Inferior parietal cortex (tissue), 1 donor: ENCODE data around the gene VSTM1.
"Not testable (repeated sequence)": the region's sequence is repeated elsewhere in the genome, so short reads cannot be mapped to it uniquely, and the experiment has no call there.

Experiments
- DNase-seq: peaks from one replicate; pipeline ENCODE4 v3.0.0-alpha.2; 2016; ENCODE audit errors: extremely low spot score

The VSTM1 gene

GRCh38 chr19:54073829-54074228, 10.1 kb upstream of the VSTM1 start:
- DNase-seq: no peak

- DNase-seq: no peak
Measured at GRCh38 chr19:54069470-54069869, 5.8 kb upstream of the VSTM1 start.

- no peak for DNase-seq
Measured at GRCh38 chr19:54062643-54063042, 1.1 kb downstream of the VSTM1 start.

DNA sequence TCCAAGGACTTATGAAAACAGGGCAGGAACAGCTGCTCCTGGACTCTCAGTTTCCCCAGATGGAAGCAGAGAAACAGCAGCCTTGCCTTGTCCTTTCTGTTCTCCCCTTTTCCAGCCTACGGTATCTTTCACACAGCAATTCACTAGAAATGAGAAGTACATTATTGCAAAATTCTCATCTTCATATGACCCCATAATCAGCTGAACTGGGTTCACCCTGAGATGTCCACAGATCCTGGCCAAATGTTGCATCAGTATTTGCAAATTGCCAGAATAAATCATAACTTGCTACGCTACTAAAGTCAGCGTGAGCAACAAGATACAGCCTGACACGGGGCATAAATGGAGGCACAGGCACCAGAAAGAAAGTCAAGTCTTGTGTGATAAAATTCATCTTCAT, 16.1 kb downstream of the VSTM1 start:
- DNase-seq: no peak

GRCh38 chr19:54045771-54046170, 17.9 kb downstream of the VSTM1 start:
- DNase-seq: no peak

DNA sequence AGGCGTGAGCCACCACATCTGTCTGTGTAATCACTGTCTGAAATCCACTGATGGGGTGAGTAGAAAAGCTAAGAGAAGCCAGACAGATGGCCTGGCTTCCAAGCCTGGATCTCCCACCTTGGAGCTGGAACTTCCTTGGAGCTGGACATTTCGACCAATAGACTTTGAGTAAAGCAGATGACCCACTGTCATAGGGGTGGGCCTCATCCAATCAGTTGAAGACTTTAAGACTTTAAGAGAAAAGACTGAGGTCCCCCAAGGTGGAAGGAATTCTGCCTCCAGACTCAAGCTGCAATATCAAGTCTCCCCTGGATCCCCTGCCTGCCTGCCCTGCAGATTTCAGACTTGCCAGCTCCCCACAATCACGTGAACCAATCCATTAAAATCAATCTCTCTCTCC, 20.7 kb downstream of the VSTM1 start:
- no peak for DNase-seq

DNA sequence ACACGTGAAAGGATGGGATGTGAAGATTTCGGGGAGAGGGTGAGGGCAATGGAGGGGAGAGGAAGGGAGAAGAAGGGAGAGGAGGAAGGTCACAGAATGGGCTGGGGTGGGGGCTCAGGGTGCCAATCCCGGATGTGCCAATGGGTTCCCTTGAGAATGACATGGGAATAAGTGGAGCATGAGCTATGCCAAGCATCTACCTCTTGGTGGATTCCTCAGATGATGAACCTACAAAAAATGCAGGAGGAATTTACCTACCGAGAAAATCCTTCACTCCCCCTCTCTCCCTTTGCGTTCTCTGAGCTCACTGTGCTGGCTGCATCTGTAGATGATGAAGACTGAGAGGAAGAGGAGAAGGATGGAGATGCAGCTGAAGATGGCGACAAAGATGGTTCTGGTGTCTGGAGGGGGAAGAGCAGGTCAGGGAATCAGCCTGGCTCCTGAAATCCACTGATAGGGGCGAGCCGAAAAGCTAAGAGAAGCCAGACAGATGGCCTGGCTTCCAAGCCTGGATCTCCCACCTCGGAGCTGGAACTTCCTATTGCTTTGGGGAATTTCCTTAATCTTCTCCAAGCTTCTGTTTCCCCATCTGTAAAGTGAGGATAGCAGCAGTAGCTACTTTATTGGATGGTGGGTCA, 21.6 kb downstream of the VSTM1 start:
- DNase-seq: no peak

- no peak for DNase-seq
Measured at GRCh38 chr19:54040003-54040402, 23.7 kb downstream of the VSTM1 start.

DNA sequence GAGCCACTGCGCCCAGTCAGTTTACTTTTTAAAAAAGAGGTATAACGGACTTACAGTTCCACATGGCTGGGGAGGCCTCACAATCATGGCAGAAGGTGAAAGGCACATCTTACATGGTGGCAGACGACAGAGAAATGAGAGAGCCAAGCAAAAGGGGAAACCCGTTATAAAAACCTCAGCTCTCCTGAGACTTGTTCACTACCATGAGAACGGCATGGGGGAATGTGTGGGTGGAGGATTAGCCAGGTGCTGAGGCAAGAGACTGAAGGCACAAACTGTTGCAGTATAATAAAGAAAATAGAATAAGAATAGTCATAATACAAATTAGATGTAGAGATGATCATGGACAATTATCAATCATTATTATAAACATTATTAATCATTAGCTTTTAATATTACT, 27.2 kb downstream of the VSTM1 start:
- DNase-seq: not testable (repeated sequence)

- DNase-seq: peak; percentile 60
Measured at GRCh38 chr19:54035215-54036178, 28.2 kb downstream of the VSTM1 start.

DNA sequence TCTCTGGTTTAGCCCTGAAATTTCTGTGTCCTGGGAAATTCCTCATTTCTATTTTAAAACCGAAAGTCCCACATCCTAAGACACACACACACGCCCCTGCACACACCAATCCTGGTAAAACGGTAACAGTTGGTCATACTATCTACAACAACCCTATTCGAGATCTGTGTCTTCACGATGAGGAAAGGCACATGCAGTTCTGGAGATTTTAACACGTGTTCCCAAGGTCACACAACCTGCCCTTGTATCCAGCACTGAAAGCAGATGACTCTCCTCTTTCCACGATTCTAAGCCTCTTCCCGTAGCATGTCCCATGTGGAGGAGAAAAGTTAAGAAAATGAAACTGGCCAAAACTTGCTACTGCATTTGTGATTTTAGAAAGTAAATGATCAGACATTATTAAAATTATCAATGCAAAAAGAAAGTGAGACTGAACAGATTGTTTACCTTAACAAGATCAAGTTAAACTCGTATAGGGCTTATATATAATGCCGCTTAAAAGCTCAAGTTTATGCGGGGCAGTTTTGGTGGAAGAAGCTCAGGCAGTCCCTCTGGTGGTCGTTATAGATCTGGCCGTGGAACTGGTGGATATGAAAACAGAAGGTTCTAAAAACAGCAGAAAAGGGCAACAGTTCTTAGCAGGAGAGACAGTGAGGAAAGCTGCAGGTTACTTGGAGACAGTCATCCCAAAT, 32.7 kb downstream of the VSTM1 start:
- no peak for DNase-seq

DNA sequence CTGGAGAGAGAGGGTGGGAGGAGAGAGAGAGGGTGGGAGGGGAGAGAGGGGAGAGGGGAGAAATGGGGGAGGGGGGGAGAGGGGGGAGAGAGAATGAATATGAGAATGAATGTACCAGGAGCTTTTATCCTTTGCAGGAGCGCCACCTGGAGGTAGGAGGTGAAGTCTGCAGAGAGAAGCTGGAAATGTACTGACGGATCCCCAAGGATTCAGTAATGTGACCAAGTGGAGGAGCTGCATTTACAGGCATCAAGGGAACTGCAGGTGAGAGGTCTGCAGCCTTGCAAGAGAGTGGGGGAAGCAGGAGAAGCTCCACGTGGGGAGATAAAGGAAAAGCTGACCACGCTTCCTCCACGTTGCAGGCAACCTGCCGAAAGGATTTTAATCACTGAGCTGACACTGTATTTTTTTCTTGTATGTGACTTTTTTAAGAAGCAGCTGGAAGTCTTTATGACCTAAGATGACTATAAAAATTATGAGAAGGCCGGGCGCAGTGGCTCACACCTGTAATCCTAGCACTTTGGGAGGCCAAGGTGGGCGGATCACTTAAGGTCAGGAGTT, 33.7 kb downstream of the VSTM1 start:
- peak; percentile 79 for DNase-seq

- DNase-seq: no peak
Measured at GRCh38 chr19:54029301-54029700, 34.4 kb downstream of the VSTM1 start.

DNA sequence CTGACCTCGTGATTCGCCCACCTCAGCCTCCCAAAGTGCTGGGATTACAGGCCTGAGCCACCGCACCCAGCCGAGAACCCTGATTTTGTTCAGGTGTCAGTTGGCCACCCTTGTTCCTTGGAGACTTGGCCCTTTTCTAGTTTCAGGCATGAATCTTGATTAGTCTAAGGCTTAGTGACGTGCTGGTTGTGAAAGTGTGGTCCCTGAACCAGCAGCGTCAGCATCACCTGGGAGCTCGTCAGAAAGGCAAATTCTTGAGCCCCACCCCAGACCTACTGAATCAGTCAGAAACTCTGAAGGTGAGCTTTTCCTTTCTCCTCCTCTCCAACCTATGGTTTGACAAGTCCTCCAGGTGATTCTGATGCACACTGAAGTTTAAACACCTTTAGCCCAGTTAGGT, 37.0 kb downstream of the VSTM1 start:
- no peak for DNase-seq

DNA sequence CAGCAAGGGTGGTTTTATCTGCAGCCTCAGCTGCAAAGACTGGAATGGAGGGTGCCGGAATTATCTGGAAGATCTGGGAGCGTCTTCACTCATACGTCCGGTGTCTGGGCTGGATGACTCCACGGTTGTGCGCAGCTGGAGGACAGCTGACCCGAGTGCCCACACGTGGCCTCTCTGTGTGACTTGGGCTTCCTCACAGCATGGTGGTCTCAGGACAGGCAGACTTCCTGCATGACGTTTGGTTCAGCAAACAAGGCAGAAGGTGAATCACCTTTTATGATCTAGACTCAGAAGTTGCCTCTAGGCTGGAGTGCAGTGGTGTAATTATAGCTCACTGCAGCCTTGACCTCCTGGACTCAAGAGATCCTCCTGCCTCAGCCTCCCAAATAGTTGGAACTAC, 39.0 kb downstream of the VSTM1 start:
- no peak for DNase-seq

DNA sequence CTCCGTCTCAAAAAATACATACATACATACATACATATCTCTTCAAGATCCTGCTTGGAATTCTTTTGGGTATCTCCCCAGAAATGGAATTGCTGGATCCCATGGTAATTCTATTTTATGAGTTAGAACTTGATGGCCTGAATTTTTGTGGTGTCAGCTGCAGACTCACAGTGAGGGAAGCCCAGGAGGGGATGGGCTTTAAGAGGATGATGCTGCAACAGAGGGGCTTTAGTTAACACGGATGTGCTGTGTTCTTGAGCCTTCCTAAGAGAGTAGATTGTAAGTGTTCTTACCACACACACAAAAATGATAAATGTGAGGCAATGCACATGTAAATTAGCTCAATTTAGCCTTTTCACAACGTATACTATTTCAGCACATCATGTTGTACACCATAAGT, 40.5 kb downstream of the VSTM1 start:
- no peak for DNase-seq

DNA sequence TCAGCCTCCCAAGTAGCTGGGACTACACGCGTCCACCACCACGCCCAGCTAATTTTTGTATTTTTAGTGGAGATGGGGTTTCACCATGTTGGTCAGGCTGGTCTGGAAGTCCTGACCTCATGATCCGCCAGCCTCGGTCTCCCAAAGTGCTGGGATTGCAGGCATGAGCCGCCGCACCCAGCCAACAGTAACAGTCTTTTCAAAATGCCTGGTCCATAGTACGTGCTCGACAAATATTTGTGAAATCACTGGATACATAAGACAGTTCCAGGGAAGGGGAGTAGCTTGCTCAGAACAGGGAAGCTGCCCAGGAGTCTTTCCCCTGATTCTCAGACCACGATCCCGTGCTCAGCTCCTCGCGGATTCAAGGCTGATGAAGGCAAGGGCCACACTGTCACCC, 41.8 kb downstream of the VSTM1 start:
- DNase-seq: no peak

DNA sequence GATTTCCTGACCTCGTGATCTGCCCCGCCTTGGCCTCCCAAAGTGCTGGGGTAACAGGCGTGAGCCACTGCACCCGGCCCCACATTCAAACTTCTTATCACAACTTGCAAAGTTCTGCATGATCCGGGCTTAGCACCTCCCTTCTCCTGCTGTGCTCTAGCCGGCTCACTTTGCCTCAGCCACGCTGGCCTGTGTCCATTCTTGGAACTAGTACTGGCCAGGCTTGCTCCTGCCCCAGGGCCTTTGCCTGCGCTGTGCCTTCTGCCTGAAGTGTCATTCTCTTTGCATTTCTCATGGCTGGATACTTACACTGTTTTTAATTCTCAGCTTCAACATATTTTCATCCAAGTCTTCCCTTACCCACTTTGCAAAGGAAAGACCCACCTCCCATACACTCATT, 42.3 kb downstream of the VSTM1 start:
- DNase-seq: no peak

- no peak for DNase-seq
Measured at GRCh38 chr19:54017261-54017660, 46.4 kb downstream of the VSTM1 start.

DNA sequence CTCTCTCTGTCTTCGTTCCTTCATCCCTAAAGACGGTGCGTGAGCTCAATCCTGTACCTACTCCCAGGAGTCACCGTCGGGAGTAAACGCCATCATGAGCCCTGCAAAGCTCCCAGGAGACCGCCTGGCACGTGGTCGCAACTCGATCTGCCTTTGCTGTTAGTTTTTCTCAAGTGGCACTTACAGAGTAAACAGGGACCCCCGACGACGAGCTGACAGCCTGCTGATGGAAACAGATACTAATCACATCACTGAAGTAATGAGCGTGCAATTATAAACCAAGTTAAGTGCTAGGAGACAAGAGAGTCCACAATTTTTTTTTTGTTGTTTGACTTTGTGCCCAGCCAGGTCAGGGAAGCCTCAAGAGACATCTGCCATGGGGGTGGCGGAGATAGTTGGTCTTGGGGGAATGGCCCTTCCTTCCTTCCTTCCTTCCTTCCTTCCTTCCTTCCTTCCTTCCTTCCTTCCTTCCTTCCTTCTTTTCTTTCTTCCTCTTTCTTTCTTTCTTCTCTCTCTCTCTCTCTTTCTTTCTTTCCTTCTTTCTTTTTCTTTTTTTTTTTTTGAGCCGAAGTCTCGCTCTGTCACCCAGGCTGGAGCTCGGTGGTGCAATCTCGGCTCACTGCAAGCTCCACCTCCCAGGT, 48.7 kb downstream of the VSTM1 start:
- DNase-seq: no peak

GRCh38 chr19:54013866-54014265, 49.8 kb downstream of the VSTM1 start:
- DNase-seq: no peak
